Measurements from ENCODE around the gene SEMA3G. TPM values are rescaled to one million over a fixed set of nuclear protein-coding genes. Genes with fewer than 3 reads are reported as not detected.

SEMA3G gene
- total and polyA plus RNA-seq, 8 donors, result under 0.01 to 9.6 (median 1.8) TPM

DNA sequence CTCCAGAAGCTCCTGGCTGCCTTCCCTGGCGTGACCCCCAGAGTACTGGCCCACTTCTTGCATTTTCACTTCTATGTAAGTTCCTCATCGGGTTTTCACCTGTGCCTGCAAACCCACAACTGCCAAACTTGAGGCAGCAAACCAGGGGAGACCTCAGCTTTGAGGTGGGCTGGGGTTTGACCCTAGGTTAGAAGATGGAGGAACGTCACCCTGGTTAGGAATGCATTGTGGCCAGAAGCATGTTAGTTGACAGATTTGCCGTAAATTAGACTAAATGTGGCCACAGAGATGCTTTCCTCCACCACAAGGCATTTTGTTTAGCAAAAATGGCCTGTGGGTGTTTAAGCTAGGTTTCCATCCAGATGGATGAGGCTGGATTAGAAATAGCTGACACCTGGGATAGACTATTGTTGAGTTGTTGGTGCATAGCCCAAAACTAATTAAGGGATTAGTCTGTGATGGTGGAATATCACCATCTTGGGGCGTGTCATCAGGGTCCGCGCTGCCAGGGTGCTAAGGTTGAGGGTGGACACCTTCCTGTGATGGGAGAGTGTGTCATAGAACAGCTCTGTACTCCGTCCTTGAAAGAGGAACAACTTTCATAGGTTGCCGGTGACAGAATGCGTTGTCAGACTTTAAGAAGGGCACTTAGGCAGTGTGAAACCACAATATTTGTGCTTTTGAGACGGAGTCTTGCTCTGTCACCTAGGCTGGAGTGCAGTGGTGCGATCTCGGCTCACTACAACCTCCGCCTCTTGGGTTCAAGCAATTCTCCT lies 14.1 kb upstream of the SEMA3G start:
- H3K4me1 ChIP-seq, result peaks cover 27 to 50% (median 41%) of the 10 kb centered on the region in 4 donors
- peaks cover 18 to 66% (median 61%) of the 10 kb centered on the region in 4 donors for H3K36me3 ChIP-seq
- no peak overlapping the region for H3K27ac ChIP-seq
- H3K27me3 ChIP-seq, result no peaks in the 10 kb centered on the region
- H3K9me3 ChIP-seq, result no peaks in the 10 kb centered on the region
- DNase-seq, result peak in 1 of 2 donors; percentile 2
- intact Hi-C loops (cut with DNase I; ENCODE audit: low total_unique reads), result no loop called here
- no peak for TF ChIP-seq EP300 (IDR thresholded peaks at IDR 0.05)
- H3K4me3 ChIP-seq, result no peak overlapping the region
- 89 to 96% (median 93%) methylated on average over 14 of the region's 14 CpGs for WGBS, 5 donors

DNA sequence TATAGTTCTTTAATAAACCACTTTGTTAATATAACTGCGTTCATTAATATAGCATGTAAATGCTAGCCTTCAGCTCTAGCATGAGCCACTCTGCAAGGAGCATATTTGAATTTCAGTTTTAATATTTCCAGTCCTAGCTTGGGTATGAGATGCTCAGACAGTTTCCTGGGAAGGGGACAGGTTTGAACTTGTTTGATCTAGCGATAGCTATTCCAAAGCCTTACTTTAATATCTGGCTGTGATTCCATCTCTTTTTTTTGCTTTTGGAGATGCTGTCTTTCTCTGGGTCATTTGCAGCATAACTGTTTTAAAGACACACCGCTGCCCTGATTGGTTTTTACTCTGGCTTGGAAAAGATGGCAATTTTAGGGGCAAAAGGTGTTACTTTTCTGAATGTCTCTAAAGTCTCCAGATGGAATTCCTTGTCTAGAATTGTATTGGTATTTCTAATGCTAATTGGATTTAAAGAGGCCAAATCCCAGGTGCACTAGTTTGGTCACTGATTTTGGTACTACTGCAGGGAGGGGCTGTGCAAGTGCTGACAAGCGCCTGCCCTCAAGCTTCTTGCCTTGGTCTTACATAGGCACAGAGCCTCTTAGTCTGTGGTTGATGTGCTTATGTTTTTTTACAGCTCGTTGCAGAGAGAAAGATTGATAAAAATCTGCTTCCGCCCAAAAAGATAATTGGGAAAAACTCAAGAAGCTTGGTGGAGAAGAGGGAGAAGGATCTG lies 13.3 kb upstream of the SEMA3G start:
- 75 to 79% (median 77%) methylated on average over 6 of the region's 6 CpGs for WGBS, 5 donors
- no peak for TF ChIP-seq EP300 (IDR thresholded peaks at IDR 0.05)
- TF ChIP-seq, protein P1, sequence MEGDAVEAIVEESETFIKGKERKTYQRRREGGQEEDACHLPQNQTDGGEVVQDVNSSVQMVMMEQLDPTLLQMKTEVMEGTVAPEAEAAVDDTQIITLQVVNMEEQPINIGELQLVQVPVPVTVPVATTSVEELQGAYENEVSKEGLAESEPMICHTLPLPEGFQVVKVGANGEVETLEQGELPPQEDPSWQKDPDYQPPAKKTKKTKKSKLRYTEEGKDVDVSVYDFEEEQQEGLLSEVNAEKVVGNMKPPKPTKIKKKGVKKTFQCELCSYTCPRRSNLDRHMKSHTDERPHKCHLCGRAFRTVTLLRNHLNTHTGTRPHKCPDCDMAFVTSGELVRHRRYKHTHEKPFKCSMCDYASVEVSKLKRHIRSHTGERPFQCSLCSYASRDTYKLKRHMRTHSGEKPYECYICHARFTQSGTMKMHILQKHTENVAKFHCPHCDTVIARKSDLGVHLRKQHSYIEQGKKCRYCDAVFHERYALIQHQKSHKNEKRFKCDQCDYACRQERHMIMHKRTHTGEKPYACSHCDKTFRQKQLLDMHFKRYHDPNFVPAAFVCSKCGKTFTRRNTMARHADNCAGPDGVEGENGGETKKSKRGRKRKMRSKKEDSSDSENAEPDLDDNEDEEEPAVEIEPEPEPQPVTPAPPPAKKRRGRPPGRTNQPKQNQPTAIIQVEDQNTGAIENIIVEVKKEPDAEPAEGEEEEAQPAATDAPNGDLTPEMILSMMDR (IDR thresholded peaks at IDR 0.05), result no peak
- no peak for TF ChIP-seq POLR2AphosphoS5 (IDR thresholded peaks at IDR 0.05)
- no peak for TF ChIP-seq POLR2A (IDR thresholded peaks at IDR 0.05)
- intact Hi-C loops (cut with DNase I; ENCODE audit: low total_unique reads), result no loop called here
- Histone ChIP-seq H3K4me3 (no peak overlapping the region), H3K27ac (no peak overlapping the region), H3K4me1 (peaks cover 31 to 57% (median 47%) of the 10 kb centered on the region in 4 donors), H3K27me3 (no peaks in the 10 kb centered on the region), H3K9me3 (no peaks in the 10 kb centered on the region), H3K36me3 (peaks cover 18 to 59% (median 57%) of the 10 kb centered on the region in 4 donors)
- no peak for DNase-seq

DNA sequence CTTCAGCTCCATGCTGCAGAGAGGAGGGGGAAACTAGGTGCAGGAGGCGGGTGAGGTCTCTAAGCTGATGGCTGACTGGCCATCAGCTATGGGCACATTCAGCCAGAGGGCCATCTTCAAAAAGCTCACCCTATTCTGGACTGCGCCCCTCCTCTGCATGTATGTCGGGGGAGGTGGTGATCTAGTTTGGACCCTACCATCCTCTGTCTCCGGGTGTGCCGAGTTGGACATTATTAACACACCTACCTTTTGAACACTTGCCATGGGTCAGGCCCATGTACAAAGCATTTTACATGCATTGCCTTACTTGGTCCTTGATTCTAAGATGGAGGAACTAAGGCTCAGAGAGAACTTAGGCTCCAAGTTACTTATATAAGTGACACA lies 11.9 kb upstream of the SEMA3G start:
- Histone ChIP-seq H3K27ac (peak overlapping the region; percentile 81 to 94 (median 90)), H3K36me3 (peaks cover 18 to 46% (median 44%) of the 10 kb centered on the region in 4 donors), H3K4me1 (peaks cover 31 to 51% (median 48%) of the 10 kb centered on the region in 4 donors), H3K4me3 (peak overlapping the region; percentile 79 to 97 (median 88)), H3K9me3 (no peaks in the 10 kb centered on the region), H3K27me3 (no peaks in the 10 kb centered on the region)
- TF ChIP-seq, protein P1 (IDR thresholded peaks at IDR 0.05), result no peak
- TF ChIP-seq EP300 (IDR thresholded peaks at IDR 0.05) (no peak), POLR2A (IDR thresholded peaks at IDR 0.05) (no peak)
- DNase-seq, result peak in 1 of 2 donors; percentile 26
- WGBS, 5 donors, result 68 to 80% (median 75%) methylated on average over 5 of the region's 5 CpGs
- intact Hi-C loops (cut with DNase I; ENCODE audit: low total_unique reads), result no loop called here

DNA sequence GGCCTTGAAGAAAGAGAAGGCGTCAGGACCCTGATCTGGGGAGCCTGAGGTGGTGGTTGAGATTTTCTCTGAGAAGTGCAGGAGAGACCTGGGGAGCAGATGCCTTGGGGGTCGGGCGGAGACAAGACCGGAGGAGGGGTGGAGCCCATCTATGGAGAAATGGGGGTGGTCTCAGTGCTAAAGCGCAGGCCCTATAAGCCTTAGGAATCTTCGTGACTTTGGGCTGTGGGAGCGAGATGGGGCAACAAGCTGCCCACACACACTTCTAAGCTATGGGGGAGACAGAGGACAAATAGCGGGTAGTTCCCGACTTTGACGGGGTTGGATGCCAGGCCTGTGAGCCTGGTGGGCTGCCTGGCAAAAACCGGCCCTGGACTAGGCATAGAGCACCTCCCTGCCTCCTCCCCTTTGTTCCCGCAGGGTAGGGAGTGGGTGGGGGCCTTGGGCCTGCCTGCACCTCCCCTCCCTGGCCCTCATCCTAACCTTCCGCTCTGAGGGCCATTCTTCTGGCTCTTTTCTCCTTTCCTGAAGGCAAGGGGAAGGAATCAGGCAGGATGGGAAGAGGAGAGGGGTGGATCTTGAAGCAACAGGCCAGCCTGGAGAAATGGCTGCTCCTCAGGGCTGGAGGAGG lies 11.4 kb upstream of the SEMA3G start:
- 3 to 17% (median 10%) methylated on average over 13 of the region's 13 CpGs for WGBS, 5 donors
- H3K27ac ChIP-seq, result peak overlapping the region; percentile 81 to 94 (median 90)
- H3K36me3 ChIP-seq, result peaks cover 18 to 40% (median 39%) of the 10 kb centered on the region in 4 donors
- TF ChIP-seq, protein P1 (IDR thresholded peaks at IDR 0.05), result no peak
- TF ChIP-seq POLR2A (IDR thresholded peaks at IDR 0.05) (no peak), EP300 (IDR thresholded peaks at IDR 0.05) (no peak), POLR2AphosphoS5 (IDR thresholded peaks at IDR 0.05) (no peak)
- H3K4me1 ChIP-seq, result peaks cover 31 to 50% (median 46%) of the 10 kb centered on the region in 4 donors
- no peaks in the 10 kb centered on the region for H3K27me3 ChIP-seq
- H3K9me3 ChIP-seq, result no peaks in the 10 kb centered on the region
- intact Hi-C loops (cut with DNase I; ENCODE audit: low total_unique reads), result no loop called here
- H3K4me3 ChIP-seq, result peak overlapping the region; percentile 79 to 97 (median 88)
- peak in 1 of 2 donors; percentile 72 for DNase-seq

Data from stomach (tissue), 9 donors.